ENCODE measurements around the gene LPCAT3.

DNA sequence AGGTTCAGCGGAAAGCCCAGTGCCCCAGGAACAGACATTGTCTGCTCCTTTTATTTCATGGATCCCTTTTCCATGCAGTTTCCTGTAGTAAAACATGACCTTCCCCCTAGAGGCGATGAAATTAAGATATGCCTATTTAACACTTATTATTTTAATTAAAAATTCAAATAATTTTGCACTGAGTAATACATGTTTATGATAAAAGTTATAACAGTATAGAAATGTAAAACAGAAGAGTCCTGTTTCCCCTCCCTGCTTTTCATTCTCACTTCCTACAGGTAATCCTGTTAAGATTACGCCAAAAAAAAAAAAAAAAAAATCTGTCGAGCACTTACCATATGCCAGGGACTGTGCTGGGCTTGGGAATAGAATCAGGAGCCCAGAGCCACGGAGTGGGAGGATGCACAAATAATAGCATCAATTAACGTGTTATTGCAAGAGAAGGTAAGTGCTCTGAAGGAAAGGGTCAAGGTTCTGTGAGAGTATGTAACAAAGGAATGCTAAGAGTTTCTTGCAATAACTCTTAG, 830 bp upstream of the LPCAT3 start:
- TF ChIP-seq EZH2 (IDR thresholded peaks at IDR 0.05; ENCODE audit: insufficient read depth, poor library complexity, severe bottlenecking) (no peak), EZH2phosphoT487 (IDR thresholded peaks at IDR 0.05; ENCODE audit: insufficient read depth, low read depth) (no peak)
